OCI-LY1 (cell line): Measurements from ENCODE around the gene DROSHA.

Experiments
- CTCF ChIP-seq: fragments of 200-600 bp; sonication (generic), shearing (Covaris generic); IDR thresholded peaks from 2 replicates; pipeline ENCODE4 v1.5.1; 2017; ENCODE audit warnings: mild to moderate bottlenecking, antibody characterized with exemption, low read length, moderate library complexity, mixed read lengths
- EZH2 ChIP-seq: fragments of 200-600 bp; sonication (generic), shearing (Covaris generic); IDR thresholded peaks from 2 replicates; pipeline ENCODE4 v1.8.0; 2017; ENCODE audit warnings: borderline replicate concordance, mixed run types, mild to moderate bottlenecking, antibody characterized with exemption, low read length, moderate library complexity, mixed read lengths

GRCh38 chr5:31574772-31575171, 42.9 kb upstream of the DROSHA start:
- TF ChIP-seq CTCF, result no peak
- TF ChIP-seq EZH2, result no peak
